ENCODE measurements around the gene ETV6. TPM values are rescaled to one million over a fixed set of nuclear protein-coding genes. Genes with fewer than 3 reads are reported as not detected.

Gene ETV6
- total and polyA plus RNA-seq, 2 of the 8 experiments (the other 6 are each of a cell fraction or from before 2014, with no cell fraction given): 5.5 to 23.9 TPM

- ChIA-PET POLR2A (ENCODE audit: partially characterized antibody) (no interaction called here), CTCF (ENCODE audit: partially characterized antibody) (interaction anchor here (0.9 kb wide), 1 partner anchor 18 kb away, joined by 3 read pairs; no protein-coding TSS in a partner anchor)
- no peak overlapping the region for H3K18ac ChIP-seq (ENCODE audit: extremely low read depth, low read length)
- no peak overlapping the region for H2AK5ac ChIP-seq (ENCODE audit: low read depth, low read length)
- no peak overlapping the region for H4K5ac ChIP-seq (ENCODE audit: insufficient read length, low read depth, low read length)
- no peak overlapping the region for H3K4ac ChIP-seq (replicated peaks; ENCODE audit: insufficient read length, low read depth, low read length)
- H3K4me1 ChIP-seq (replicated peaks in 1 of 4; ENCODE audit: control insufficient read depth in 3 of 4, insufficient read depth in 4 of 4, low read length in 3 of 4): peaks cover 0 to 3% (median 1%) of the 10 kb centered on the region in 4 experiments; a peak in 4 of 7 replicates
- FAIRE-seq (no peak), DNase-seq (ENCODE audit: low read depth in 1 of 2, low spot score in 2 of 2) (no peak)
- H2BK20ac ChIP-seq (ENCODE audit: low read length): no peak overlapping the region
- H4K20me1 ChIP-seq (replicated peaks in 1 of 2; ENCODE audit: control insufficient read depth in 1 of 2, insufficient read depth in 2 of 2, low read length in 2 of 2): no peaks in the 10 kb centered on the region
- no peak overlapping the region for H2BK12ac ChIP-seq (ENCODE audit: low read depth, low read length)
- H3K23me2 ChIP-seq (ENCODE audit: low read depth, low read length): no peaks in the 10 kb centered on the region; the same call in 1 of the 2 replicates
- H3K4me2 ChIP-seq (ENCODE audit: insufficient read depth in 1 of 2, low read depth in 2 of 2, low read length in 2 of 2): no peak overlapping the region
- H3K27me3 ChIP-seq (replicated peaks in 1 of 4; ENCODE audit: control insufficient read depth in 3 of 4, extremely low read depth in 1 of 4, insufficient read depth in 3 of 4, low read length in 3 of 4): no peaks in the 10 kb centered on the region
- H3K14ac ChIP-seq (ENCODE audit: insufficient read length): no peak overlapping the region
- no peak overlapping the region for H4K91ac ChIP-seq (replicated peaks; ENCODE audit: insufficient read length, low read length)
- H3K23ac ChIP-seq (ENCODE audit: insufficient read length): no peak overlapping the region
- H3K79me1 ChIP-seq (ENCODE audit: low read depth, low read length): no peaks in the 10 kb centered on the region; the same call in 1 of the 2 replicates
- H2BK120ac ChIP-seq (replicated peaks; ENCODE audit: low read depth, low read length): no peak overlapping the region
- H3K56ac ChIP-seq (replicated peaks; ENCODE audit: insufficient read length, low read depth, low read length): no peak overlapping the region
- H3K27ac ChIP-seq (ENCODE audit: low read depth, low read length): no peak overlapping the region
- 89% methylated on average over 5 of the region's 5 CpGs; no CpG with 5 or more reads in 1 of the 2 experiments for WGBS, 2 experiments (ENCODE audit: extremely low coverage in 1 of 2, insufficient coverage in 1 of 2, insufficient read length in 1 of 2, insufficient replicate concordance in 2 of 2, low coverage in 1 of 2, low lambda C conversion rate in 2 of 2, missing lambda C conversion rate in 1 of 2)
- no peak overlapping the region for H3K4me3 ChIP-seq (ENCODE audit: extremely low read depth in 1 of 4, insufficient read depth in 2 of 4, low read depth in 3 of 4, low read length in 4 of 4)
- no peak overlapping the region for H3K9ac ChIP-seq (replicated peaks in 1 of 4; ENCODE audit: extremely low read depth in 1 of 4, low read depth in 3 of 4, low read length in 3 of 4)
- H2AFZ ChIP-seq (ENCODE audit: low read length): no peak overlapping the region
- no peak overlapping the region for H4K8ac ChIP-seq (ENCODE audit: extremely low read depth, insufficient read depth, low read length)
- no peaks in the 10 kb centered on the region for H3K9me3 ChIP-seq (ENCODE audit: insufficient read depth in 2 of 2, low read depth in 1 of 2, low read length in 1 of 2)
- 0 out of 4 replicates have a peak, but pooled peaks cover 0 to 3% of the 10 kb centered on the region in 2 experiments for H3K79me2 ChIP-seq (ENCODE audit: control insufficient read depth in 1 of 2, insufficient read depth in 2 of 2, low read length in 2 of 2)
- no peak overlapping the region for H2BK15ac ChIP-seq (ENCODE audit: low read length)
- no peaks in the 10 kb centered on the region for H3K36me3 ChIP-seq (ENCODE audit: control insufficient read depth in 2 of 4, insufficient read depth in 4 of 4, low read length in 3 of 4)
- H2BK5ac ChIP-seq (ENCODE audit: low read depth, low read length): no peak overlapping the region
- TF ChIP-seq CBX8 (IDR thresholded peaks at IDR 0.05; ENCODE audit: borderline replicate concordance, low read depth, low read length) (no peak), MAFK (IDR thresholded peaks at IDR 0.05; ENCODE audit: low read depth, low read length) (no peak), TAF7 (optimal IDR thresholded peaks at IDR 0.05; ENCODE audit: borderline replicate concordance, low read depth, low read length) (no peak), GTF2F1 (IDR thresholded peaks at IDR 0.05; ENCODE audit: borderline replicate concordance, low read depth, low read length) (no peak), CTBP2 (IDR thresholded peaks at IDR 0.05; ENCODE audit: borderline replicate concordance, insufficient read depth, insufficient read length, low read length) (no peak), CREB1 (IDR thresholded peaks at IDR 0.05) (no peak), TEAD4 (IDR thresholded peaks at IDR 0.05; ENCODE audit: low read depth, low read length) (no peak), NANOG (IDR thresholded peaks at IDR 0.05; ENCODE audit: insufficient read depth, low read depth, low read length, poor library complexity, severe bottlenecking) (no peak), EP300 (IDR thresholded peaks at IDR 0.05; ENCODE audit: borderline replicate concordance in 1 of 2, low read depth in 2 of 2, low read length in 2 of 2) (no peak), ASH2L (IDR thresholded peaks at IDR 0.05; ENCODE audit: low read length) (no peak), BACH1 (IDR thresholded peaks at IDR 0.05; ENCODE audit: low read length) (no peak), RAD21 (IDR thresholded peaks at IDR 0.05 in 1 of 2, conservative IDR thresholded peaks at IDR 0.05 in 1 of 2; ENCODE audit: low read depth in 2 of 2, low read length in 2 of 2) (no peak)
These were observed 137.3 kb downstream of the ETV6 start for GRCh38 chr12:11786638-11787365.

All from H1 (cell line).